ENCODE measurements around the gene PPP2R5C.

PPP2R5C gene

GRCh38 chr14:101875727-101876554 is 114.4 kb downstream of the PPP2R5C start:
- TF ChIP-seq CTCF (IDR thresholded peaks at IDR 0.05; ENCODE audit: low read depth, low read length, poor library complexity, severe bottlenecking), result no peak
- no peak for TF ChIP-seq EZH2phosphoT487 (IDR thresholded peaks at IDR 0.05; ENCODE audit: borderline replicate concordance, low read length)
- Histone ChIP-seq H4K20me1 (ENCODE audit: control insufficient read depth, insufficient read depth, low read depth, low read length) (peaks cover 6% of the 10 kb centered on the region; the same call in 1 of the 2 replicates), H3K4me3 (ENCODE audit: low read length) (peak overlapping the region; percentile 74), H3K9me2 (replicated peaks; ENCODE audit: control insufficient read depth, low read length) (no peaks in the 10 kb centered on the region), H3K9me3 (ENCODE audit: control insufficient read depth, insufficient read depth, low read length) (no peaks in the 10 kb centered on the region), H3K4me2 (ENCODE audit: low read length) (peak overlapping the region; percentile 99), H3K27me3 (ENCODE audit: control insufficient read depth, low read length) (no peaks in the 10 kb centered on the region), H3F3A (ENCODE audit: control insufficient read depth, insufficient read depth) (peaks cover 26% of the 10 kb centered on the region), H3K27ac (ENCODE audit: low read depth, low read length) (peak overlapping the region; percentile 100), H3K4me1 (ENCODE audit: control insufficient read depth, low read length) (peaks cover 80% of the 10 kb centered on the region), H3K36me3 (ENCODE audit: control insufficient read depth, low read length) (peaks cover 38% of the 10 kb centered on the region), H3K79me2 (ENCODE audit: control insufficient read depth, low read length) (peaks cover 85% of the 10 kb centered on the region)

DNA sequence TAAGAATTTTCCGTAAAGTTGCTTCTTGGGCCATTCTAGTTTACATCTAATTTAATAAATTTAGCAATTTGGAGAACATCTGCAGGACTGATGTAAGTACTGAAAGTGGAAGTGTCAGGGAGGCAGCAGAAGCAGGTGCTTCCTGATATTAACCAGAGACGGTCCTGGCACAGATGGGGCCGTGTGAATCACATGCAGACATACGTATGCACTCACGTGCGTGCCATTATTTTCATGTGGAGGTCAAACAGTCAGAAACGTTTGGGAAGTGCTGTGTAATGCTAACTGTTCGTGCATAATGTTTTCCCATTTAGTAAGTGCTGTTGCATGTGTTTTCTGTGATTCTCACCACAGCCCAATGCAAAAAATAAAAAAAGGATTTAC is 115.0 kb downstream of the PPP2R5C start:
- Histone ChIP-seq H3K27ac (ENCODE audit: low read depth, low read length) (peak overlapping the region; percentile 100), H3K79me2 (ENCODE audit: control insufficient read depth, low read length) (peaks cover 82% of the 10 kb centered on the region), H3K4me2 (ENCODE audit: low read length) (peak overlapping the region; percentile 99), H3K9me3 (ENCODE audit: control insufficient read depth, insufficient read depth, low read length) (no peaks in the 10 kb centered on the region), H3K9me2 (replicated peaks; ENCODE audit: control insufficient read depth, low read length) (no peaks in the 10 kb centered on the region), H3K36me3 (ENCODE audit: control insufficient read depth, low read length) (peaks cover 40% of the 10 kb centered on the region), H3K27me3 (ENCODE audit: control insufficient read depth, low read length) (no peaks in the 10 kb centered on the region), H4K20me1 (ENCODE audit: control insufficient read depth, insufficient read depth, low read depth, low read length) (peaks cover 6% of the 10 kb centered on the region; the same call in 1 of the 2 replicates), H3F3A (ENCODE audit: control insufficient read depth, insufficient read depth) (peaks cover 26% of the 10 kb centered on the region), H3K4me1 (ENCODE audit: control insufficient read depth, low read length) (peaks cover 75% of the 10 kb centered on the region), H3K4me3 (ENCODE audit: low read length) (peak overlapping the region; percentile 74; the same call in 1 of the 2 replicates)
- TF ChIP-seq EZH2phosphoT487 (IDR thresholded peaks at IDR 0.05; ENCODE audit: borderline replicate concordance, low read length), result no peak
- TF ChIP-seq CTCF (IDR thresholded peaks at IDR 0.05; ENCODE audit: low read depth, low read length, poor library complexity, severe bottlenecking), result no peak

GRCh38 chr14:101877766-101878165 is 116.3 kb downstream of the PPP2R5C start:
- H3K27ac ChIP-seq (ENCODE audit: low read depth, low read length), result peak overlapping the region; percentile 100
- peaks cover 64% of the 10 kb centered on the region for H3K4me1 ChIP-seq (ENCODE audit: control insufficient read depth, low read length)
- H3K79me2 ChIP-seq (ENCODE audit: control insufficient read depth, low read length), result peaks cover 82% of the 10 kb centered on the region
- H4K20me1 ChIP-seq (ENCODE audit: control insufficient read depth, insufficient read depth, low read depth, low read length), result peaks cover 6% of the 10 kb centered on the region; the same call in 1 of the 2 replicates
- TF ChIP-seq CTCF (IDR thresholded peaks at IDR 0.05; ENCODE audit: low read depth, low read length, poor library complexity, severe bottlenecking) (no peak), EZH2phosphoT487 (IDR thresholded peaks at IDR 0.05; ENCODE audit: borderline replicate concordance, low read length) (no peak)
- H3K4me2 ChIP-seq (ENCODE audit: low read length), result peak overlapping the region; percentile 59
- H3K9me3 ChIP-seq (ENCODE audit: control insufficient read depth, insufficient read depth, low read length), result no peaks in the 10 kb centered on the region
- no peaks in the 10 kb centered on the region for H3K9me2 ChIP-seq (replicated peaks; ENCODE audit: control insufficient read depth, low read length)
- H3F3A ChIP-seq (ENCODE audit: control insufficient read depth, insufficient read depth), result peaks cover 26% of the 10 kb centered on the region
- H3K27me3 ChIP-seq (ENCODE audit: control insufficient read depth, low read length), result no peaks in the 10 kb centered on the region
- H3K4me3 ChIP-seq (ENCODE audit: low read length), result peak overlapping the region; percentile 52
- peaks cover 52% of the 10 kb centered on the region for H3K36me3 ChIP-seq (ENCODE audit: control insufficient read depth, low read length)

All from DOHH2 (cell line).